ENCODE data around the gene ZNF276.

- no peak for TF ChIP-seq EZH2 (IDR thresholded peaks at IDR 0.05; ENCODE audit: insufficient read depth, poor library complexity, severe bottlenecking)
- no peak for TF ChIP-seq EZH2phosphoT487 (IDR thresholded peaks at IDR 0.05; ENCODE audit: insufficient read depth, low read depth)
Measured at GRCh38 chr16:89690392-89690901, 30.9 kb upstream of the ZNF276 start.

Measured in GM23248 (cell line).